Adrenal gland (tissue), 5 donors: ENCODE results near the gene FARP2.

Source experiments
- CTCF ChIP-seq, 6 experiments: fragments of 450-650 bp in 4 of 6; fragments of 200-600 bp in 2 of 6; sonication (generic) in 1 of 6; IDR thresholded peaks; 1 replicate in 5 of 6; 2 replicates in 1 of 6; pipeline versions ENCODE4 v1.5.1 to v1.8.0; 2016 to 2021; ENCODE audit warnings: antibody characterized with exemption in 6 of 6, mild to moderate bottlenecking in 2 of 6, moderate library complexity in 1 of 6
- POLR2A ChIP-seq, 2 donors: fragments of 450-650 bp; IDR thresholded peaks; one replicate each; pipeline ENCODE4 v1.6.1; 2017; ENCODE audit warnings: antibody characterized with exemption in 2 of 2, mild to moderate bottlenecking in 2 of 2, moderate library complexity in 1 of 2
- donor health status: DM: no; HTN: no; CAD: no.

- TF ChIP-seq POLR2A (IDR thresholded peaks at IDR 0.05), result no peak
- TF ChIP-seq CTCF (IDR thresholded peaks at IDR 0.05), result no peak
Measured at GRCh38 chr2:241415196-241415595, 59.1 kb downstream of the FARP2 start.
